NOMO-1 treated with dmso at 0.1 percent for 144 hours (cell line): Measurements from ENCODE around the gene ABHD5.

Source experiments
- DNase-seq: peaks from one replicate; lab custom pipeline; 2025; ENCODE audit not compliant: unreplicated experiment; lab: John Stamatoyannopoulos, UW

Gene ABHD5

DNA sequence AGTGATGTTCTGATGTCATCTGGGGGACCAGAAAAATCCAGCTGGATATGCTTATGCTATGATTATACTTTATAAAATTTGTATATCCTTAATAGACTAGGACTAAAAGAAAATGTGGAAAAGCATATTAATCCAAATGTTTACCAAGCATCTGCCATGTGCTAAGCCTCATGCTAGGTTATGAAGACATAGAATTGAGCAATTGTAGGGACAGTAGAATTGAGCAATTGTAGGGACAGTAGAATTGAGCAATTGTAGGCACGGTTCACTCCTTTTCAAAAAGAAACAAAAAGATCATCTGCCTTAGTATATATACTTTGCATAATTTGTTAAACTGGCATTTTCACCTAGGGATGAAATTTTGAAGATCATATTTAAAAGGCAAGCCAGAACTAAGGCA is 18.3 kb downstream of the ABHD5 start:
- DNase-seq, result peak; percentile 5

DNA sequence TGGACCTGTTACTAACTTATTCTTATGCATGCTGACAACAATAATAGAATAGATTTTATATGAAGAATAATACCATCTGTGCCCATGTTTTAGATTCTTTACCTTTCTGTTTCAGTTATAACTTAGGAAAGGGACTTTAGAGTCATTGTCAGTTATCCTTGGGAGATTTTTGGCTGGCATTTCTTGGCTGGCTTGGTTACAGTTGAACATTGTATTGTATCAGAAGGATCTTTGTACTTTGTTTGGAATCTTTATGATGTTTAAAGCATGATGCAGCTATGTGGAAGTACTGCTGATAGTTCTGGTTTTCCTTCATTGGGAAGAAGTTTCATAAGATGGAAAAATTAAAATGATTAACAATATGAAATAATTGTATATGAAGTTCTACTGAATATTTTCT is 19.9 kb downstream of the ABHD5 start:
- no peak for DNase-seq

DNA sequence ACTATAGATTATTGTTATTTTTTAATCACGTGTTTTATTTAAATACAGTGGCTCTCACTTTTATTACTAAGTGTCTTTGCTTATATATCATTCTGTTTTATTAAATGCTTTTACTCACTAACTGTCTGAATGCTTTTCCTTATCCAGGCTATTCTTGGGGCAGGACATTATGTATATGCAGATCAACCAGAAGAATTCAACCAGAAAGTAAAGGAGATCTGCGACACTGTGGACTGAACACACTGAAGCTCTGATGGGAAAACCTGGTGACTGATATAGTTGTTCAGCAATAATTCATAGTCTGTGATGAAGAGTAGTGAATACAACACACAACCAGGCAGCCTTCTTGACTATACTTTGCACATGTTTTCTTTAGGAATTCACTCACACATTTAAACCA is 27.6 kb downstream of the ABHD5 start:
- no peak for DNase-seq

DNA sequence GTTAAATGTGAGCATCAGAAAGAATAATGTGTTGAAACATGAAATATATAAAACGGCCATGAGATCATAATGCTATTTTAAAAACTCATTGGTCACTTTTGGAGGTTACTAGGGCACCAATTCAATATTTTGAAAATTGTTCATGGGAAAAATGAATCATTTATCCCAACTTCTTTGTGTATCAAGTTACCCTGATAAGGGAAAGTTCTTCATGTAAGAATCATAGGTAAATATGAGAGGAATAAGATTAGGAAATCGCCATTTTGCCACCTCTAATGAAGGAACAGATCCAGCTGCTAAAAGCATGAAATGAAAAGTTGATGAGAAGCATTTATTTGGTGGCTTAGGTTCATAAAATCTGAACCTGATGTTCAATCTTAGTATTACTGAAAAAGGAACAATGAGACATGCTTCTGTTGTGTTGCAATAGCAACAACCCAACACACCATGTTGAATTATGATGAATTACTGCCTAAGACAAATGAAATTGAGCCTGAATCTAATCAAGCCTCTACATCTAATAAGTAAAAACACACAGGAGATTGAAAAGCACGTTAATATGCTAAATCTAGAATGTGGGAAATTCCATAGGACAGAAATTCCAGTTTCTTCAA is 32.5 kb downstream of the ABHD5 start:
- no peak for DNase-seq

DNA sequence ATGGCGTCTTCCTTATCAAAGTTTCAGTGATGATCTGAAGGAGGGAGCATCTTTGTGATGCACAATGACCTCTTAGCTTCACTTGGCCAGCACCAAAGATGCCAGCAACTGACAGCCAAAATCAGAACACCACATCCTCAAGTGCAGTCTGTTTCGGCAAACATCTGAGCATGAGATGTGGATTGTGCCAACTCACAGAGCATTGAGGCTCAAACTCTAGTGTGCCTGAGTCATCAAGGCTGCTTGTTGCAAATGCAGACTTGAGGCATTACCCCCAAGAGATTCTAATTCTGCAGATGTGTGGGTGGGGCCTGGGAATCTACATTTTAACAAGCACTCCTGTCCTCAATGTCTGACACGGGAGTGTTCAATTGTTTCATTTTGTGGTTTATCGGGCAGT is 35.8 kb downstream of the ABHD5 start:
- no peak for DNase-seq

DNA sequence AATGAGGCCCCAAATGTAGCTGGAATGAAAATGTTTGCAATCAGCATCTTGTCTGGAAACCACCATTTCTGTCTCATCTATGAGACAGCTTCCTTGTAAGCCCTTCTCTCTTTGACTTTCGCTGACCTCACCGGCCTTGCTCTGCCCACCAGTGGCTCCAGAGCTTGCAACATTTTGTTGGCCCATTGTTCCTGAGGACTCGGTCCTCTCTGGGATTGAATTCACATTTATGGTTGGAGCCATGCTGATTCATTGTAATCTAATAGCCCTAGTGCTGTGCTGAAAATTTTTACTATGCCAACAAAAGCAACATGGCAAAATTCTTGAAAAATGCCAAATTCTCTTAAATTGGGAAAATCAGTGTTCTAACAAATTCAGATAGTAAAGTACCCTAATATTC is 37.2 kb downstream of the ABHD5 start:
- no peak for DNase-seq

DNA sequence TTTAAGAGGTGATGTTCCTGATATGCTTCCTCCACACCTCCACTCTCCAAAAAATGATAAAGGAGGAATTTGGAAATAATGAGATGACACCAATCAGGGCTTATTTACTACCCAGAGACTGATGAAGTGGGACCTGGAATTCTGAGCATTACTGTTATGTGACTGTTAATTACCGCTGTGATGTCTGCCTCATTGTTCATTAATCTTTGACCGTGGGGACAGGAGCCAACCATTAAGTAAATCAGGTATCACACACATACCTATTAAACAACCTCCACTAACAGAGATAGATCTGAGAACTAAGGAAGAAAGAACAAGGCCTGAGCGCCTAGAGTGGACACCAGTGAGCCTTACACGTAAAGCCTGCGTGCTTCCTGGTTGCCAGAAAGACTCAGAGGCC is 37.7 kb downstream of the ABHD5 start:
- DNase-seq, result no peak

DNA sequence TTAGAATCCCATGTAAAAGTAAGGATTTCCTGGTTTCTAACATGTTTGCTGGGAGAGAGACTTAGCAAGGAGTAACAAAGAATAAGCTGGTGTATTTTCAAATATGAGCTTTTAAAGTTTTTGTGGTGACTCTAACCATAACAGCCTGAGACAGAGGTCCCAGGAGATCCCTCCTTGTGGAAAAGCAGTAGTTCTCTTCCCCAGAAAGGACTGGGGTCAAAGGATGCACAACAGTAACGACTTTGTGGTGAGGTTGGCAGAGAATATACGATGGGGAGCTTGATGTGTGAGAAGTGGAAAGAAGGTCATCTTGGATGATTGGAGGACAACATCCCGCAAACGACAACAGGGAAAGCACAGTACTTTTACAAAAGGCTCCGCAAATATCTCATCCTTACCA is 38.2 kb downstream of the ABHD5 start:
- DNase-seq, result no peak

DNA sequence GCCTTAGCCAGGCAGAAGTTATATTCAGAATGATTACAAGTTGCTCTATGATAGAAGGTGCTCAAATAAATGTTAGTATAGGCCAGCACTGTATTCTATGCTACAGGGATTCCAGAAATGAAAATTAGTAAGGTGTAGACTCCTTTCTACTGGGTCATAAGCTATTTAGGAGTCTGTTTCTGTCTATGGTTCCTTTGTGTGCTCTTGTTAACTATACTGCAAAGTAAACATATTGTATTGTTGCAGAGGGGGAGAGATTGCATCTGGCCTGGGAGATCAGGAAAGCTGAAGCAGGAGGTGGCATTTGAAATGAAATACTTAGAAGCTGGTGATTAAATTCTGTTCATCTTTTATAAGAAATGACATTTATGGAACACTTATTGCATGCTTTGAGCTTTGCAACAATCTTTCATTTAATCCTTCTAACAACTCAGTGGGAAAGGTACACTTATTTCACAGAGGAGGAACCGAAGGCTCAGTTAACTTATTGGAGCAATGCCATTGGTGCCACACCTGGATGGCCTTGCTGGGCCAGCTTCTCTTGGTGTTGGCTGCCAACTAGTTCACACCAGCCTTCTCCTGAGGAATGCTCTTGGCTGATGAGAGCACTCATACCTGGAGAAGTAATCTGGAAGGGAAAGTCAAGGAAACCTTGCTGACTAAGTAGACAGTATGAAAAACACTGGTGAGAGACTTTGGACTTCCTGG is 39.1 kb downstream of the ABHD5 start:
- DNase-seq, result no peak

DNA sequence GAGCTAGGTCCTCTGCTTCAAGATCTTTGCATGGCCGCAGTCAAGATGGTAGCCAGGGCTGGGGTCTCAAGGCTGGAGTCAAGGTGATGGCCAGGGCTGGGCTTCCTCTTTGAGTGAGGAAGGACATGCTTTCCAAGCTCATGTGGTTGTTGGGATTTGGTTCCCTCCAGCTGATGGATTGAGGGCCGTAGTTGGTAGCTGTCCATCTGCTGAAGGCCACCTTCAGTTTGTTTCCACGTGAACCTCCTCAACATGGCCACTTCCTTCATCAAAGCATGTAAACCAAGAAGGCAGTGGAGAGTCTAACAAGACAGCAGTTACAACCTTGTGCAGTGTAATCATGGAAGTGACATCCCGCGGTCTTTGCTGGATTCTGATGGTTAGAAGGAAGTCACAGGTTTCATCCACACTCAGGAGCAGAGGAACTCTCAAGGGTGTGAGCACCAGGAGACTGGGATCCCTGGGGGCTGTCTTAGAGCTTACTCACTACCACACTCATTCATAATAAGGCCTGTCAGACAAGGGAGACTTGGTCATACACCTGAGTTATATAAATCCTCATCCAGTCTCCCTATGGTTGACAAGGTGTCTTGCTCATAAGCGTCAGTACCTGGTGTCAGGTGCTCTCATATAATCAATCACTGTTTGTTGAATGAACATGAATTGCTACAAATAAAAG is 42.1 kb downstream of the ABHD5 start:
- no peak for DNase-seq

DNA sequence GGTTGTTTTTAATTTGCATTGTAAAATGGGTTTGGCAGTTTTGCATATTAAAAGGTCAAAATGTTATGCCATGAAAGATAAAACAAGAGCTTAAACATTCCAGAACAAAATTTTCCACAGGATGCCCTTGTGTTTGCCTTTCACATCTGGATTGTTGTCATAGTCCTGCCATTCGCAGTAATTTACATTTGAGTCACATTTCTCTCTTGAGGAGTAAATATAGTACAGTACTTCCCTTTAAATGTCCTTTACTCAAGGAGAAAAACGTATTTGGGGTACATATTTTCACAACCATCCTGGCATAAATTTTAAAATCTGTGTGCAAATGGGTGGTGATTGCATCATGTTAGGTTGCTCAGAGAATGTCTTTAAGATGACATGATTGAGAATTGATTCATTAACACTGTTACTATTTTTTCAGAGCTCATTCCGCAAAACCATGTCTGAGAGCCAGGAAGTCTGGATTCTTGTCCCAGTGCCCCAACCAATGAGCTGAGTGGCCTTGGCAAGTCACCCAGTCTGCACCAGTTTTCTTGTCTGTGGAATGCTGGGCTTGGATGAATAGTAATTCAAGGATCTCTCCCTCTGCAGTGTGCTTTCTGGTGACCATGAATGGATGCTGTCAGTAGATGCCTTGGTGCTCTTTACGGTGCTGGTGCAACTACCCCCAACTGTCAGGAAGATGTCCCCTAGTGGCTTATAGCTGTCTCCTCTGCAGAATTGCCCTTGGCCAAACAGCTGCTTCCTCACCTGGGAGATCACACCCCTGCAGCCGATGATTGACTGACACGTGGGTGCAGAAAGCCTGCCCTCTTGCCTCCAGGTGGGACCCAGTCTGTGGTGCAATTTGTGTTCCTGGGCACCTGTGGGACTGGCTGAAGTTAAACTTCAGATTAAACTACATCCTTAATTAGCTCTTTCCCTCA is 43.0 kb downstream of the ABHD5 start:
- no peak for DNase-seq

DNA sequence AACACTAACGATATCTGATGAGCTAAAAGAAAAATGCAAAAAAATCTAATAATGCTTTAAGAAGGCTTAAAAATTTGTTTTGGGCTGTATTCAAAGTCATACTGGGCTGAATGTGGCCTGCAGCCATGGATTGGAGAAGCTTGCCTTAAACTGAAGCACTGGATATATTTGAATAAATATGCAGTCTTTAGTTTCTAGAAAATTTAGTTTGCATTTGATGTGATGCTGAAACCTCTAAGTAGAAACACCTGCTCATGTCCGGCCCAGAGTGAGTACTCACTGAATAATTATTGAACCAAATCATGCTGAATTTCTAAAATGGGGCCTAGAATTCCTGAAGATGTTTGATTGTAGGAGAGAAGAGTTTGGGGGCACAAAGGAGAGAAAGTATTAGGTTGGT is 43.9 kb downstream of the ABHD5 start:
- no peak for DNase-seq

DNA sequence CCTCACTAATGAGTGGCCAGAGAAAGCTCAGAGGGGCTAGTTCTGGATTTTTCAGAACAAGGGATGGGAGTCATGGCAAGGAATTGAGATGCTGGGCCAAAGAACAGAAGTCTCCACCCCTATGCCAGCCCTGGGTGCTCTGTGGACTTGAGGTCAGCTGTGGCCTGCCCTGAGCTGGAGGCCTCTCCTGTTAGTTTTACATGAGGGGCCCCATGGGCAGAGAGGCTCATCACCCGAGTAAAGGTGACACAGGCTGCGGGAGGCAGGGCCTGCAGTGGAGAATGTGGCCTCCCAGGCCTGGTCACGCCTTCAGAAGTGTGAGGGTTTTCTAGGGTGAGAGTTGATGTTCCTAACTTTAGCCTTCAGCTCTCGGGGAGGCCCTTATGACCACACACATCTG is 44.9 kb downstream of the ABHD5 start:
- DNase-seq, result no peak

DNA sequence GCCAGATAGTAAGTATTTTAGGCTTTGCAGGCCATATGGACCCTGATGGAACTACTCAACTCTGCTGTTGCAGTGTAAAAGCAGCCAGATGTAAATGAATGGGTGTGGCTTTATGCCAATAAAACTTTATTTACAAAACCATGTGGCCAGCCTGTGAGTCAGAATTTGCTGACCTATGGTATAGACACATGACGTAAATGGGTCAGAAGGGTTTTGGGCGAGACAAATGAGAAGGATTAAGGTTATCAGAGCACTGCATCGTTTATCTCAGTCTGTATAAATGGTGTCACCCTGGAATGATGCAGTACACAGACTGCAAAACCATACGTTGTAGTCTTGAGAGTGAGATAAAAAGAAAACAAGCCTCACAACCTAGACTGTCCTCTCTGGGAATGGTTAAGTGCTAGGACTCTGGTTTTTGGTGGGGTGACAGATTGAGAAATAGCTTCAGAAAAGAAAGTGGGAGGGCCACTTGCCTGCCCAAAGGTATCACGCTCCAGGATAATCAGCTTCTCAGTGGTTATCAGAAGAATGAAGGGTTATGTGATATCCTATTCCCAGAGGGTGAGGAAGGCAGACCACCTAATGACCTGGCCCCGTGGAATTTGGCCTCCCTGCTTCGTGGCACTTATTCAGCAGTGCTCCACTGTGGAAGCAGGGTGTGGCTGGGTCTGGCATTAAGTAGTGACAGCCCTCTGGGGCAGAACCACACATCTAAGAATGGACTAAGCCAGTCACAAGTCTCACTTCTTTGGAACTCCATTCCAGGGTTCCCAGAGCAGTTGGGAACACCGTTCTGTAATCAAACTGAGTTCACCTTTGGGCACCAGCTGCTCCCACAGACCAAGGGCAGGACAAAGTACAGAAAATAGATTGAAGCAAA is 46.1 kb downstream of the ABHD5 start:
- DNase-seq, result no peak

DNA sequence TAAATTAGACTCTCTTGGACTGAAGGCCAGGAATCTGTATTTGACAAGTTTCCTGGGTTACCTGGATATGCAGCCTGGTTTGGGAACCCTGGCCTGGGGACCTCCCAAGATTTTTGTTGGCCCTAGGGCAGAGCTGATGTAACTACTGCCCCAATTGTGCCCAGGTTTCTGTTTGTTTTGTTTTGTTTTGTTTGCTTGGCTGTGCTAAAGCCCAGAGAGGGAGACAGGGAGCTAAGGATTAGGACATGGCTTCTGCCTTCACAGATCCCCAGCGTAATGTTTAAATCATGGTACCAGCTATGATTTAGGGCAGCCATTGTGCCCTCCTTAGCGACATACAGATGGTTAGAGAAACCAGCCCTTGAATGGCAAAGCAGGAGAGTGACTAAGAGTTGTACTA is 47.6 kb downstream of the ABHD5 start:
- DNase-seq, result no peak

DNA sequence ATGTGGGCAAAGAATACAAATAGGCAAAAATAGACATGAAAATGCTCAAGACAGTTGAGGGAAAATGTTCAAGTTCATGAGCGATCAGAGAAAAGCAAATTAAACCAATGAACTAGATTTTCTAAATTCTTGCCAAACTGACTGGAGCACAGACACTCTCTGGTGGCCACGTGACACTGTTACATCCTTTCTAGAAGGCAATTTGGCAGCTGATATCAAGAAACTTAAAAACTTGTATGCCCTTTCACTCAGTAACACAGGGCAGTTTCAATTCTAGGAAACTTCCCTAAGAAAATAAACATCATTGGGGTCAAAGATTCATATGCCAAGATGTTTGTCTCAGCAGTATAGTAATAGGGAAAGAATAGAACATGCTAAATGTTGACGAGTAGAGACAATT is 52.2 kb downstream of the ABHD5 start:
- DNase-seq, result no peak

DNA sequence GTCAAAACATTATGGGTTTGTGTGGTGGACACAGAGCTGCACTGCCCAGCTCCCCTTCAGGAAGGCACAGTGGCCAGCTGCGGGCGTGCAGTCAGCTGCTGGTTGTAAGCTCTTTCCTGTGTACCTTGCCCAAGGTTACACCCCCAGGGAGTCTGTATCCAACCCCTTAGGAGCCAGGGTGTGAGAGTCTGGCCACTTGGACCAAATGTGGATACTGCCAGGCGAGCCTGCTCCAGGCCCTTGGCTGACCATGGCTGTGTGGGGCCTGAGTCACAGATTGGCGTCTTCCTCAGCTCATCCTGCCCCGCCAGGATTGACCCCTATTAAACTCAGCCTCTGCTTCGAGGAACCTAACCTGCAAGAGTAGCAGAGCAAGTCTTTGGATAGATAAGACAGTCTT is 56.9 kb downstream of the ABHD5 start:
- DNase-seq, result no peak

DNA sequence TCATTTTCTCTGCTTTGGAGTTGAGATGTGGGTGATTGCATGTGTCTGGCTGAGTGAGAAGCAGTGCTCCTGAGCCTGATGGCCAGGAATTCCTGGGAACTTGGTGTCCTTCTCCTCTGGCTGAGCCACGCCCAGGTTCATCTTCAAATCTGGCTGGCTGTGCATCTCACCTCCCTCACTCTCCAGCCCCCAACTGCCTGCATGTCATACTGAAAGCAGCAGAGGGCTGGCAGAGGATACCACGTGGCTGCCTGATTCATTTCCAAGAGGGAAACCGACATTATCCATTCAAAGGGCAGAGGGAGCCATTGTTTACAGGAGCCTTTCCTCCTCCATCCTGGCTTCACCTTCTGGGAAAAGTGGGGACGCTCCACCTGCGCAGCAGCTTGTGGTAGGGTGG is 57.4 kb downstream of the ABHD5 start:
- no peak for DNase-seq

DNA sequence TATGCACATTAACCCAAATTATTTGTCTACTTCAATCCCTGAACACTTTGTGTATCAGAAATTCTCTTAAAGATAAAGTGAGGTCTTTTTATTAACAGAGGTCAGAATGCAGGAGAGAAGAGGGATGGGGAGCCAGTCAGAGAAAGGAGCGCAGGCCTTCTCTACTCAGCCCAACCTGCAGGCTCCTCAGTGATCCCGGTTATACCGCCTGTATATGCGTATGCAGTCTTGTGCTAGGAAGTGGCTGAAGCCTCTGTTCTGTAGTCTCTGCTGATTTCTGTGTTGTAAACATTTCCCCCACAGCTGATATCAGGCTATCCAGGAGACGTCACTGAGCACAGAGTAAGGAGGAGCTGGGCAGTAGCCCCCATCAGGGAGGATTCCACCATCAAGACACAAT is 57.9 kb downstream of the ABHD5 start:
- no peak for DNase-seq

DNA sequence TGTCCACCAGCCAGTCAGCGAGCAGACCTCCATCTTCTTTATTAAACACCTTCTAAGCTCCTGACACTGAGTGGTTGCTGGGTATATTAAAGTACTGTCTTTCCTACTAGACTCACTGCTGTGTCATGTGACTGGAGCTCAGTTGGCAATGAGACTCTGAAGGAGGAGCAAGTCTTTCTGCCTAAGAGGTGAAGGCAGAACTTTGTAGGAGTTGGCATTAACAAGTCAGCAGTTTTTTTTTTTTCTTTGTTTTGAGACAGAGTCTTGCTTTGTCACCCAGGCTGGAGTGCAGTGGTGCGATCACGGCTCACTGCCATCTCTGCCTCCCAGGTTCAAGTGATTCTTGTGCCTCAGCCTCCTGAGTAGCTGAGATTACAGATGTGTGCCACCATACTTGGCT is 62.2 kb downstream of the ABHD5 start:
- no peak for DNase-seq
